Sciatic nerve (tissue), 2 donors: Measurements from ENCODE around the gene POU3F2. TPM values are rescaled to one million over a fixed set of nuclear protein-coding genes. Genes with fewer than 3 reads are reported as not detected.

Source experiments
- ATAC-seq: fragments of 200-7000 bp; cut with Tn5 transposase; one replicate; pipeline ENCODE4 v1.9.1; 2020; ENCODE audit warnings: mild to moderate bottlenecking, moderate library complexity
- DNase-seq: peaks from one replicate; pipeline ENCODE4 v3.0.0-alpha.2; 2020; ENCODE audit warnings: low spot score
- intact Hi-C: fragments of 100-400 bp; cut with DNase I; formaldehyde crosslinking; loops from one replicate; pipeline ENCODE4 v1.14.2; 2022
- total RNA-seq: library from RNA; stranded (reverse); fragmentation: NEBNext Ultra II Directional; extraction: Animal tissue kit (Norgen Biotek cat#: 25700); gene quantifications from one replicate; pipeline ENCODE4 v1.2.1, GENCODE V29; 2021
- donor health status: DM: no; HTN: no; CAD: no.
- donor health status: DM: no; HTN: no; CAD: no.

Gene POU3F2
- total RNA-seq = 9.2 TPM

GRCh38 chr6:98834060-98835031 lies at the start of gene POU3F2:
POU3F2 (plus strand) TSS chr6:98834574; CDS start chr6:98834874, 300 bp downstream.
- intact Hi-C loops = no loop called here

GRCh38 chr6:98787435-98787834 lies 46.9 kb upstream of the POU3F2 start:
- intact Hi-C loops = no loop called here
- no peak for DNase-seq
- no peak for ATAC-seq

More at GRCh38 chr6:98834060-98835031, at the start of gene POU3F2:
- ATAC-seq = peak; percentile 89
- peak; percentile 90 for DNase-seq

GRCh38 chr6:98787961-98788360 lies 46.4 kb upstream of the POU3F2 start:
- ATAC-seq (peak; percentile 32), DNase-seq (no peak)
- intact Hi-C loops = no loop called here

- ATAC-seq (no peak), DNase-seq (no peak)
- intact Hi-C loops = no loop called here
Observed at GRCh38 chr6:98794307-98794842, 40.0 kb upstream of the POU3F2 start.

- DNase-seq (no peak), ATAC-seq (no peak)
- intact Hi-C loops = no loop called here
Observed at GRCh38 chr6:98797217-98797994, 37.0 kb upstream of the POU3F2 start.

GRCh38 chr6:98800866-98801265 lies 33.5 kb upstream of the POU3F2 start:
- ATAC-seq (no peak), DNase-seq (no peak)
- intact Hi-C loops = no loop called here

GRCh38 chr6:98808541-98809210 lies 25.7 kb upstream of the POU3F2 start:
- no peak for DNase-seq
- no peak for ATAC-seq
- intact Hi-C loops = no loop called here

- intact Hi-C loops = no loop called here
- DNase-seq (no peak), ATAC-seq (no peak)
Observed at GRCh38 chr6:98812220-98812619, 22.2 kb upstream of the POU3F2 start.

- ATAC-seq = no peak
- intact Hi-C loops = no loop called here
Observed at GRCh38 chr6:98816799-98817198, 17.6 kb upstream of the POU3F2 start.

GRCh38 chr6:98821756-98822405 lies 12.5 kb upstream of the POU3F2 start:
- intact Hi-C loops = no loop called here
- DNase-seq (no peak), ATAC-seq (no peak)

More at GRCh38 chr6:98816799-98817198, 17.6 kb upstream of the POU3F2 start:
- DNase-seq = no peak

- intact Hi-C loops = no loop called here
- ATAC-seq (no peak), DNase-seq (no peak)
Observed at GRCh38 chr6:98823428-98824161, 10.8 kb upstream of the POU3F2 start.

- ATAC-seq (no peak), DNase-seq (no peak)
- intact Hi-C loops = no loop called here
Observed at GRCh38 chr6:98824162-98824901, 10.0 kb upstream of the POU3F2 start.

- no peak for ATAC-seq
- DNase-seq = no peak
- intact Hi-C loops = no loop called here
Observed at GRCh38 chr6:98824902-98825599, 9.3 kb upstream of the POU3F2 start.

GRCh38 chr6:98825600-98826230 lies 8.7 kb upstream of the POU3F2 start:
- intact Hi-C loops = no loop called here
- DNase-seq = no peak
- ATAC-seq = no peak

- DNase-seq (no peak), ATAC-seq (no peak)
- intact Hi-C loops = no loop called here
Observed at GRCh38 chr6:98827295-98828159, 6.8 kb upstream of the POU3F2 start.
